ENCODE data around the gene LIFR. TPM values are rescaled to one million over a fixed set of nuclear protein-coding genes. Genes with fewer than 3 reads are reported as not detected.
A peak's percentile ranks its signal among the peaks of the same experiment; 100 is the strongest.

The LIFR gene
- total RNA-seq, 1 donor from 2014 or later = 10.0 TPM

GRCh38 chr5:38556088-38556598, 303 bp downstream of the LIFR start:
- no peaks in the 10 kb centered on the region for H3K27me3 ChIP-seq (ENCODE audit: control insufficient read depth, insufficient read depth, low read length)
- TF ChIP-seq CTCF (IDR thresholded peaks at IDR 0.05; ENCODE audit: insufficient read depth, low read length, severe bottlenecking) = no peak
- no peaks in the 10 kb centered on the region for H3K36me3 ChIP-seq (ENCODE audit: control insufficient read depth, insufficient read depth, low read length)
- no peak for FAIRE-seq
- peak overlapping the region; percentile 74 for H3K4me3 ChIP-seq (ENCODE audit: low read depth, low read length)
- DNase-seq (ENCODE audit: low read depth) = no peak

- no peaks in the 10 kb centered on the region for H3K27me3 ChIP-seq (ENCODE audit: control insufficient read depth, insufficient read depth, low read length)
- FAIRE-seq = no peak
- H3K36me3 ChIP-seq (ENCODE audit: control insufficient read depth, insufficient read depth, low read length) = no peaks in the 10 kb centered on the region
- no peak for DNase-seq (ENCODE audit: low read depth)
- H3K4me3 ChIP-seq (ENCODE audit: low read depth, low read length) = peak overlapping the region; percentile 74
- no peak for TF ChIP-seq CTCF (IDR thresholded peaks at IDR 0.05; ENCODE audit: insufficient read depth, low read length, severe bottlenecking)
Measured at GRCh38 chr5:38555354-38556087, 925 bp downstream of the LIFR start.

GRCh38 chr5:38554861-38555260, 1.6 kb downstream of the LIFR start:
- FAIRE-seq = no peak
- no peak for TF ChIP-seq CTCF (IDR thresholded peaks at IDR 0.05; ENCODE audit: insufficient read depth, low read length, severe bottlenecking)
- H3K27me3 ChIP-seq (ENCODE audit: control insufficient read depth, insufficient read depth, low read length) = no peaks in the 10 kb centered on the region

GRCh38 chr5:38554403-38554802, 2.0 kb downstream of the LIFR start:
- Histone ChIP-seq H3K4me3 (ENCODE audit: low read depth, low read length) (no peak overlapping the region), H3K27me3 (ENCODE audit: control insufficient read depth, insufficient read depth, low read length) (no peaks in the 10 kb centered on the region), H3K36me3 (ENCODE audit: control insufficient read depth, insufficient read depth, low read length) (no peaks in the 10 kb centered on the region)
- FAIRE-seq (no peak), DNase-seq (ENCODE audit: low read depth) (no peak)
- no peak for TF ChIP-seq CTCF (IDR thresholded peaks at IDR 0.05; ENCODE audit: insufficient read depth, low read length, severe bottlenecking)

More at GRCh38 chr5:38554861-38555260, 1.6 kb downstream of the LIFR start:
- H3K4me3 ChIP-seq (ENCODE audit: low read depth, low read length) = no peak overlapping the region
- DNase-seq (ENCODE audit: low read depth) = no peak
- no peaks in the 10 kb centered on the region for H3K36me3 ChIP-seq (ENCODE audit: control insufficient read depth, insufficient read depth, low read length)

DNA sequence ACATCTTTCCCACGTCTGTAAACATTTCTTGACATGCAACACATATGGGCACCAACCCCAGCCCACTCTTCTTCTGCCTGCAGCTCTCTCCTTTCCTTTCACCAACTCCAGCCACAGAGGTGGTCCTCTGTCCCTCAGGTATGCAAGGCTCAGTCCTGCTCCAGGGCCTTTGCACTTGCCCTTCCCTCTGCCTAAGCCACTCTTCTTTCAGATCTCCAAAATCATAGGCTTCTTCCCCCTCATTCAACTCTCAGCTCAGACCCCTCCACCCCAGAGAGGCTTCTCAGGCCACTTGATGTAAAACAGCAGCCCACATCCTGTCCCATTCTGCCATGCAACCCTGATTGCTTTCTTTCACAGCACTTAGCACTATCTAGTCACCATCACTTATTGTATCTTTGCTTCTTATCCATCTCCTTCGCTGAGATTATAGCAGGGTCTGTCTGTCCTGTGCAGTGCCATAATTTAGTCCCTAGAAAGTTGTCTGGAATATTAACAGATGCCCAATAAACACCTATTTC, 3.4 kb downstream of the LIFR start:
- no peaks in the 10 kb centered on the region for H3K27me3 ChIP-seq (ENCODE audit: control insufficient read depth, insufficient read depth, low read length)
- TF ChIP-seq CTCF (IDR thresholded peaks at IDR 0.05; ENCODE audit: insufficient read depth, low read length, severe bottlenecking) = no peak
- DNase-seq (ENCODE audit: low read depth) = no peak
- FAIRE-seq = no peak
- no peak overlapping the region for H3K4me3 ChIP-seq (ENCODE audit: low read depth, low read length)
- H3K36me3 ChIP-seq (ENCODE audit: control insufficient read depth, insufficient read depth, low read length) = no peaks in the 10 kb centered on the region
